ENCODE results near the gene MCM7. TPM values are rescaled to one million over a fixed set of nuclear protein-coding genes. Genes with fewer than 3 reads are reported as not detected.

MCM7 gene
- total and polyA plus RNA-seq, 2 of the 13 experiments (the other 11 are each of a cell fraction or from before 2014, with no cell fraction given): 84.5 to 214 TPM

GRCh38 chr7:100148559-100149328, 47.5 kb upstream of the MCM7 start, which contains the start of gene LAMTOR4 (continued):
- TF ChIP-seq ZBTB37 (CRISPR knock-in tag; IDR thresholded peaks at IDR 0.05): no peak
- TF ChIP-seq, protein P1, sequence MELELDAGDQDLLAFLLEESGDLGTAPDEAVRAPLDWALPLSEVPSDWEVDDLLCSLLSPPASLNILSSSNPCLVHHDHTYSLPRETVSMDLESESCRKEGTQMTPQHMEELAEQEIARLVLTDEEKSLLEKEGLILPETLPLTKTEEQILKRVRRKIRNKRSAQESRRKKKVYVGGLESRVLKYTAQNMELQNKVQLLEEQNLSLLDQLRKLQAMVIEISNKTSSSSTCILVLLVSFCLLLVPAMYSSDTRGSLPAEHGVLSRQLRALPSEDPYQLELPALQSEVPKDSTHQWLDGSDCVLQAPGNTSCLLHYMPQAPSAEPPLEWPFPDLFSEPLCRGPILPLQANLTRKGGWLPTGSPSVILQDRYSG (CRISPR knock-in tag; IDR thresholded peaks at IDR 0.05): no peak
- 0 out of 2 replicates have a peak, but pooled peaks have one; percentile 44 for TF ChIP-seq MEIS2 (CRISPR knock-in tag; IDR thresholded peaks at IDR 0.05)
- TF ChIP-seq FOXA3 (CRISPR knock-in tag; IDR thresholded peaks at IDR 0.05): peak; percentile 47; the same call in 1 of the 2 replicates
- TF ChIP-seq HNRNPL (IDR thresholded peaks at IDR 0.05; ENCODE audit: low read depth, low read length): 0 out of 2 replicates have a peak, but pooled peaks have one; percentile 58
- no peak for TF ChIP-seq ZBTB4 (CRISPR knock-in tag; IDR thresholded peaks at IDR 0.05; ENCODE audit: borderline replicate concordance)
- TF ChIP-seq RELA (CRISPR knock-in tag; IDR thresholded peaks at IDR 0.05): no peak
- TF ChIP-seq ZNF362 (CRISPR knock-in tag; IDR thresholded peaks at IDR 0.05; ENCODE audit: borderline replicate concordance): no peak
- no peak for TF ChIP-seq NBN (conservative IDR thresholded peaks at IDR 0.05)
- TF ChIP-seq ZNF407 (CRISPR knock-in tag; IDR thresholded peaks at IDR 0.05; ENCODE audit: not compliant biosample characterization): peak; percentile 81

Data from HepG2 (cell line).